Subcutaneous abdominal adipose tissue (tissue), 5 donors: Measurements from ENCODE around the gene MAP2.

Source experiments
- H3K27ac ChIP-seq: one replicate; pipeline ENCODE4 v1.7.0; 2013; ENCODE audit warnings: low read depth, mild to moderate bottlenecking, inconsistent platforms, low read length, moderate library complexity
- H3K27me3 ChIP-seq, 5 donors: one replicate each; pipeline ENCODE4 v1.7.0; 2013; ENCODE audit warnings: low read length in 5 of 5, inconsistent platforms in 1 of 5; ENCODE audit not compliant: control insufficient read depth in 5 of 5, insufficient read depth in 4 of 5
- H3K36me3 ChIP-seq, 5 donors: one replicate each; pipeline ENCODE4 v1.7.0; 2013; ENCODE audit warnings: low read length in 5 of 5; ENCODE audit not compliant: control insufficient read depth in 5 of 5, insufficient read depth in 5 of 5
- H3K4me1 ChIP-seq, 5 donors: one replicate each; pipeline ENCODE4 v1.7.0; 2013; ENCODE audit warnings: low read length in 5 of 5, mild to moderate bottlenecking in 3 of 5, moderate library complexity in 1 of 5; ENCODE audit not compliant: control insufficient read depth in 5 of 5, insufficient read depth in 5 of 5
- H3K4me3 ChIP-seq, 5 donors: one replicate each; pipeline ENCODE4 v1.7.0; 2013; ENCODE audit warnings: low read length in 5 of 5, low read depth in 1 of 5
- H3K9ac ChIP-seq, 5 donors: one replicate each; pipeline ENCODE4 v1.7.0; 2013; ENCODE audit warnings: low read length in 5 of 5, mild to moderate bottlenecking in 4 of 5, moderate library complexity in 3 of 5
- H3K9me3 ChIP-seq, 5 donors: one replicate each; pipeline ENCODE4 v1.7.0; 2013; ENCODE audit warnings: low read length in 5 of 5; ENCODE audit not compliant: control insufficient read depth in 5 of 5
- donor health status: healthy.
- donor health status: healthy.
- donor health status: healthy.
- donor health status: healthy.
- donor health status: healthy.

The MAP2 gene

GRCh38 chr2:209713219-209713618 is 289.4 kb downstream of the MAP2 start:
- Histone ChIP-seq H3K4me1 (no peaks in the 10 kb centered on the region), H3K36me3 (no peaks in the 10 kb centered on the region), H3K9ac (no peak overlapping the region), H3K27ac (no peak overlapping the region), H3K27me3 (no peaks in the 10 kb centered on the region), H3K4me3 (no peak overlapping the region), H3K9me3 (no peaks in the 10 kb centered on the region)

DNA sequence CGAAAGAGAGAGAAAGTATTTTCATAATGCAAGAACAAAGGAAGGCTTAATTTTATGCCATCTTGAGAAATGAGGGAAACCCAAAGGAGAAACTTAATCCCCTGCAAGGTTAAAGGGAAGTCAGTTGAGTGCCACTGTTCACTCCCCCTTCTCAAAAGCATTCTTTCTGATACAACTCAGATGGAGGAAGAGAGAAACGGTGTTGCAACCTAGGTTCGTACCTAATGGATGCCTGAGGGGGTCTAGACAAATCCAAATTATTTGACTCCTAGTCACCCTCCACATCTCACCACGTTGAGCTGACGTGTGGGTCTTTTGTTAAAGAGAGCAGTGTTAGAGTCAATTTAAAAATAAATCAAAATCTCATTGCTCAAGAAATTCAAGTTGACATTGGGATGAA is 295.2 kb downstream of the MAP2 start:
- H3K9ac ChIP-seq, result no peak overlapping the region
- peaks cover 0 to 2% (median 0%) of the 10 kb centered on the region in 5 donors for H3K36me3 ChIP-seq
- no peak overlapping the region for H3K27ac ChIP-seq
- H3K27me3 ChIP-seq, result no peaks in the 10 kb centered on the region
- no peak overlapping the region for H3K4me3 ChIP-seq
- no peaks in the 10 kb centered on the region for H3K9me3 ChIP-seq
- no peaks in the 10 kb centered on the region for H3K4me1 ChIP-seq

GRCh38 chr2:209721497-209721896 is 297.6 kb downstream of the MAP2 start:
- no peak overlapping the region for H3K27ac ChIP-seq
- no peak overlapping the region for H3K4me3 ChIP-seq
- peaks cover 0 to 2% (median 0%) of the 10 kb centered on the region in 5 donors for H3K36me3 ChIP-seq

GRCh38 chr2:209726311-209726710 is 302.5 kb downstream of the MAP2 start:
- Histone ChIP-seq H3K27me3 (no peaks in the 10 kb centered on the region), H3K4me3 (no peak overlapping the region), H3K27ac (no peak overlapping the region), H3K9me3 (no peaks in the 10 kb centered on the region), H3K36me3 (peaks cover 0 to 3% (median 2%) of the 10 kb centered on the region in 5 donors), H3K4me1 (no peaks in the 10 kb centered on the region), H3K9ac (no peak overlapping the region)

More at GRCh38 chr2:209721497-209721896, 297.6 kb downstream of the MAP2 start:
- Histone ChIP-seq H3K4me1 (no peaks in the 10 kb centered on the region), H3K9me3 (no peaks in the 10 kb centered on the region), H3K27me3 (no peaks in the 10 kb centered on the region), H3K9ac (no peak overlapping the region)

- no peaks in the 10 kb centered on the region for H3K27me3 ChIP-seq
- H3K9me3 ChIP-seq, result no peaks in the 10 kb centered on the region
- H3K4me3 ChIP-seq, result no peak overlapping the region
- H3K9ac ChIP-seq, result no peak overlapping the region
- no peak overlapping the region for H3K27ac ChIP-seq
- no peaks in the 10 kb centered on the region for H3K4me1 ChIP-seq
- peaks cover 0 to 3% (median 2%) of the 10 kb centered on the region in 5 donors for H3K36me3 ChIP-seq
Observed at GRCh38 chr2:209727077-209727476, 303.2 kb downstream of the MAP2 start.

GRCh38 chr2:209734805-209735204 is 311.0 kb downstream of the MAP2 start:
- H3K27ac ChIP-seq, result no peak overlapping the region
- H3K4me1 ChIP-seq, result no peaks in the 10 kb centered on the region
- peaks cover 0 to 2% (median 0%) of the 10 kb centered on the region in 5 donors for H3K9me3 ChIP-seq
- H3K27me3 ChIP-seq, result no peaks in the 10 kb centered on the region
- no peak overlapping the region for H3K4me3 ChIP-seq
- H3K9ac ChIP-seq, result no peak overlapping the region
- peaks cover 0 to 3% (median 0%) of the 10 kb centered on the region in 5 donors for H3K36me3 ChIP-seq

DNA sequence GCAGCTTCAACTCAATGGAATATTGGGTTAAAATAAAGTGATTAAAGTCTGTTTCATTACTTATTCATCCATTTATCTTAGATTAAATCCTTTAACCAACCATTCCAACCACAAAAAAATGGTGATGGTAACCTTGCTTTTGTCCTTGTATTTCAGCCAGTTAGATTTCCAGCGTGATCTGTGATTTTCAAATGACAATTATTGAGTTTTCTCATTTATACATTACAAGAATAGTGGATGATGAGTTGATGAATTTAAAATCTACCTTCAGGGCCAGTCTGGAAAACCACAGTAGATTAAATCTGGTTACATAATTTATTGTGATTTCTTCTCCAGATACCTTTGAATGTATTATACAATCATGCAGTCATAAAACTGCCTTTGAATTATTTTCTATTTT is 318.1 kb downstream of the MAP2 start:
- Histone ChIP-seq H3K4me1 (no peaks in the 10 kb centered on the region), H3K27me3 (no peaks in the 10 kb centered on the region), H3K9me3 (peaks cover 0 to 3% (median 0%) of the 10 kb centered on the region in 5 donors), H3K27ac (no peak overlapping the region), H3K9ac (no peak overlapping the region), H3K4me3 (no peak overlapping the region), H3K36me3 (no peaks in the 10 kb centered on the region)

DNA sequence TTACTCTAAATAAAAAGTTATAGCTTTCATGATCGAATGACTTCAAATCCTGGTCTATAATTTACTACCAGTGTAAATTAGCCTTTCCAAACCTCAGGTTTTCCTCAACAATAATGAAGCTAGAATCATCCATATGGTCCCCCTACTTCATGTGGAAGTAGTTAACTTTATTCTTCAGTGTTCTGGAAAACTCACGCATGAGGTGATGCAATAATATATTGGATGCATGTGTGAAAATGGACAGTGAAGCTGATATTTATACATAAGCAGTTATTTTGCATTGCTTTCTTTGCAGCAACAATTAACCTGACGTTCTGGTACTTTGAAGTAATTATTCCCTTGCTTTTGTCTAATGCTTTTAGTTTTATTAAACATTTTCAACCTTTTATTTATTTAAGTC is 329.2 kb downstream of the MAP2 start:
- Histone ChIP-seq H3K36me3 (no peaks in the 10 kb centered on the region), H3K9ac (no peak overlapping the region), H3K27ac (no peak overlapping the region), H3K27me3 (peaks cover 0 to 5% (median 3%) of the 10 kb centered on the region in 5 donors), H3K9me3 (peaks cover 0 to 2% (median 0%) of the 10 kb centered on the region in 5 donors), H3K4me1 (no peaks in the 10 kb centered on the region), H3K4me3 (no peak overlapping the region)

- no peak overlapping the region for H3K4me3 ChIP-seq
- H3K27ac ChIP-seq, result no peak overlapping the region
- no peaks in the 10 kb centered on the region for H3K36me3 ChIP-seq
- peaks cover 0 to 5% (median 3%) of the 10 kb centered on the region in 5 donors for H3K27me3 ChIP-seq
- H3K9ac ChIP-seq, result no peak overlapping the region
- H3K4me1 ChIP-seq, result no peaks in the 10 kb centered on the region
- peaks cover 0 to 5% (median 0%) of the 10 kb centered on the region in 5 donors for H3K9me3 ChIP-seq
Observed at GRCh38 chr2:209757163-209757562, 333.3 kb downstream of the MAP2 start.

DNA sequence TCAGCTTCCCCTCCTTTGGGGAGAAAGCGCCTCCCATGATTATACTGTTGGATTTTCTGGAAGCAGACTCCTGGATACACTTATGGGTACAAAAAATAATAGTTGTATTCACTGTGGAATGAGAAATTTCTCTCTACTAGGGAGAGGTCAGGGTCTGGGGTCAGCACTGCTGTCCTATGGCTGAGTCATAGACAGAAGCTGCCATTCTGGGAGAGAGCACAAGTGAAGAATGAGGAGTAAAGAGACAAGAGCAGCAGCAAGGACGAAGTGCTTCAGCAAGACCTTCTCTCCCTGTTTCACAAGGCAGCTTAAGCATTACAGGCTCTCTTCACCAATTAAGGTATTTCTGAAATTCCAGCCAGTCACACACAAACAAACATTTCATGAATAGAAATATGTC is 337.7 kb downstream of the MAP2 start:
- H3K4me3 ChIP-seq, result no peak overlapping the region
- H3K9ac ChIP-seq, result no peak overlapping the region

GRCh38 chr2:209762563-209762962 is 338.7 kb downstream of the MAP2 start:
- no peak overlapping the region for H3K4me3 ChIP-seq
- H3K9me3 ChIP-seq, result peaks cover 0 to 7% (median 0%) of the 10 kb centered on the region in 5 donors
- H3K27me3 ChIP-seq, result no peaks in the 10 kb centered on the region
- H3K27ac ChIP-seq, result no peak overlapping the region
- H3K9ac ChIP-seq, result no peak overlapping the region
- no peaks in the 10 kb centered on the region for H3K4me1 ChIP-seq
- no peaks in the 10 kb centered on the region for H3K36me3 ChIP-seq

More for the DNA sequence above, 337.7 kb downstream of the MAP2 start:
- H3K4me1 ChIP-seq, result no peaks in the 10 kb centered on the region
- no peak overlapping the region for H3K27ac ChIP-seq
- H3K27me3 ChIP-seq, result no peaks in the 10 kb centered on the region
- H3K9me3 ChIP-seq, result peaks cover 0 to 7% (median 0%) of the 10 kb centered on the region in 5 donors
- H3K36me3 ChIP-seq, result no peaks in the 10 kb centered on the region
